ENCODE data around the gene MACROD2.
"Not testable (repeated sequence)": the region's sequence is repeated elsewhere in the genome, so short reads cannot be mapped to it uniquely, and the experiment has no call there.

MACROD2 gene

GRCh38 chr20:14981486-14981885, 986.2 kb downstream of the MACROD2 start:
- DNase-seq, result not testable (repeated sequence)

GRCh38 chr20:14982324-14982723, 987.0 kb downstream of the MACROD2 start:
- DNase-seq, result not testable (repeated sequence)

- DNase-seq, result no peak
Observed at GRCh38 chr20:14984305-14984704, 989.0 kb downstream of the MACROD2 start.

- no peak for DNase-seq
Observed at GRCh38 chr20:14984768-14985622, 989.7 kb downstream of the MACROD2 start.

GRCh38 chr20:14986026-14986655, 990.8 kb downstream of the MACROD2 start:
- no peak for DNase-seq

GRCh38 chr20:14986656-14987055, 991.3 kb downstream of the MACROD2 start:
- DNase-seq, result no peak

- no peak for DNase-seq
Observed at GRCh38 chr20:14989535-14990290, 994.4 kb downstream of the MACROD2 start.

- DNase-seq, result no peak
Observed at GRCh38 chr20:14991023-14991422, 995.7 kb downstream of the MACROD2 start.

GRCh38 chr20:14992153-14992552, 996.8 kb downstream of the MACROD2 start:
- DNase-seq, result no peak

GRCh38 chr20:14992961-14993360, 997.6 kb downstream of the MACROD2 start:
- DNase-seq, result no peak

GRCh38 chr20:14996883-14997672, 1001.8 kb downstream of the MACROD2 start:
- no peak for DNase-seq

GRCh38 chr20:14997791-14998190, 1002.5 kb downstream of the MACROD2 start:
- no peak for DNase-seq

- DNase-seq, result no peak
Observed at GRCh38 chr20:15005300-15005986, 1010.1 kb downstream of the MACROD2 start.

GRCh38 chr20:15011631-15012030, 1016.3 kb downstream of the MACROD2 start:
- DNase-seq, result no peak

- peak; percentile 48 for DNase-seq
Observed at GRCh38 chr20:15012566-15012965, 1017.2 kb downstream of the MACROD2 start.

- not testable (repeated sequence) for DNase-seq
Observed at GRCh38 chr20:15016875-15017274, 1021.6 kb downstream of the MACROD2 start.

GRCh38 chr20:15018966-15019365, 1023.6 kb downstream of the MACROD2 start:
- no peak for DNase-seq

GRCh38 chr20:15020845-15021244, 1025.5 kb downstream of the MACROD2 start:
- DNase-seq, result no peak

GRCh38 chr20:15022921-15023320, 1027.6 kb downstream of the MACROD2 start:
- DNase-seq, result no peak

- DNase-seq, result no peak
Observed at GRCh38 chr20:15026759-15027158, 1031.4 kb downstream of the MACROD2 start.

- DNase-seq, result no peak
Observed at GRCh38 chr20:15030826-15031225, 1035.5 kb downstream of the MACROD2 start.

Measured in NCI-H1436 treated with DMSO at 0.1 percent for 48 hours (cell line).